HG03439 (cell line): ENCODE data around the gene SNX1.
A peak's percentile ranks its signal among the peaks of the same experiment; 100 is the strongest.
"Not testable (repeated sequence)": the region's sequence is repeated elsewhere in the genome, so short reads cannot be mapped to it uniquely, and the experiment has no call there.

Experiments
- ATAC-seq: cut with Tn5 transposase; IDR thresholded peaks from one replicate; pipeline ENCODE4 v1.9.1; 2021; ENCODE audit warnings: mild to moderate bottlenecking, moderate library complexity; ENCODE audit not compliant: unreplicated experiment

The SNX1 gene

DNA sequence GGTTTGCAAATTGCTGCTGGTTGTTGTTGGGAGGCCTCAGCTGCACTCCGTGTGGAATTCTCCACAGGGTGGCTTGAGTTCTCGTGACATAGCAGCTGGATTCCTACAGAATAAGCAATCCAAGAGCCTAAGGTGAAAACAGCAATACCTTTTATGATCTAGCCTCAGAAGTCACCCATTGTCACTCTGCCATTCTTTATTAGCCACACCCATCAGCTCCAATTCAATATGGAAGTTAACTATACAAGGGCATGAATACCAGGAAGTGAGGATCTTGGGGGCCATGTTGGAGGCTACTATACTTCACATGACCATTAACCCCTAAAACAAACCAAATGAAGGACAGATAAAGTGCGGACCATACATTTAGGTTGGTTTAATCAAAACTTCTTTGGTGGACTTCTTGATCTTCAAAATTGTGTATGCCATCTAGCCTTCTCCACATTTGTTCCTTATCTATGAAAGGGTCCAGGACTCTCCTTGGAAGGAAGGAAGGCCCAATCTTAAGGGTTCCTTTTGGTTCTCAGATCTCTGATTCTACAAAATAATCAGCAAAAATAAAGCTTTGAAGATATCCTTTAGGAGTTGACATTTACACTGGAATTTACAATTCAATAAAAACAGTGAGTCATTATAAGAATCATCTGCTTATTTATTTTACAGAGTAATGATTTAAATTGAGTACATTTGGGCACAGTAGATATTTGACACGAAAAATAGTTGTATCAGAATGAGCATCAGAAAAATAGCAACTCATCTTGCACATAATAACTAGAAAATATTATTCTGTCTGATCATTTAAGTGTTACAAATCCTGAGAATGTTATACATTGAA lies 23.6 kb upstream of the SNX1 start:
- ATAC-seq, result no peak

DNA sequence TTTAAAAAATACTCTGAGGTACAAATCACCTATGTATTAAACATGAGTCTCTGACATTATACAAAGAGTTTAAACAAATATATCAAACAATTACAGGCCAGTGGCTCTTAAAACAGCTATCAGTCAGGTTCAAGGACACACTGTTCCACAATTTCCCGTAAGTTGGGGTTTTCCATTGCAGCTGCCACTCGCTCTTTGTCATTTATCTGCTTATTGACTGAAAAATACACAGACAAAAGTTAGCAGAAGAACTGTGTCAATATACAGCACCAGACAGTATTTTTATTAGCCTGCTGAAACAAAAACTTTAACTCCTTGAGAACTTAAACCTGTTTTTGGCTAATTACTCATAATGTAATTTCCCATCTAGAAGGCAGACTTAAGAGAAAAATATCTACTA lies 23.0 kb upstream of the SNX1 start:
- no peak for ATAC-seq

DNA sequence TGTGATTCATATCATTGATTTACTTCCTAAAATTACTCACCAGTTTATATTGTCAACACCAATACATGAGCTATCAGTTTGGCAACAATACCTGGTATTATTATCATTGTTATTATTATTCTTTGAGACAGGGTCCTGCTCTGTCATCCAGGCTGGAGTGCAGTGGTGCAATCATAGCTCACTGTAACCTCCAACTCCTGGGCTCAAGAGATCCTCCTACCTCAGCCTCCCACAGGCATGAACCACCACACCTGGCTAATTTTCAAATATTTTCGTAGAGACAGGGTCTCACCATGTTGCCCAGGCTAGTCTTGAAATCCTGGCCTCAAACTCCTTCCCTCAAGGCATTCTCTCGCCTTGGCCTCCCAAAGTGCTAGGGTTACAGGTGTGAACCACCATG lies 22.3 kb upstream of the SNX1 start:
- ATAC-seq, result not testable (repeated sequence)

DNA sequence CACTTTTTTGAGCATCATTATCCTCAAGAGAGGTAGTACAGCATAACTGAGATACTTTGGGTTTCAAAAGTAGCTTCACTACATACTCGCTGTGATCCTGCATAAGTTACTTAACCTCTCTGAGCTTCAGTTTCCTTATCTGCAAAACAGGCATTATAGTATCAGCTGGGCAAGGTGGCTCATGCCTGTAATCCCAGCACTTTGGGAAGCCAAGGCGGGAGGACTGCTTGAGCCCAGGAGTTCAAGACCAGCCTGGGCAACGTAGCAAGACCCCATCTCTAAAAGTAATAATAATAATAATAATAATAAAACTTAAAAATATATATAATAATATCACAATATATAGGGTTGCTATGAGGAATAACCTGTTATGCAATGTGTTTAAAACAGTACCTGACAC lies 13.0 kb upstream of the SNX1 start:
- ATAC-seq, result no peak

DNA sequence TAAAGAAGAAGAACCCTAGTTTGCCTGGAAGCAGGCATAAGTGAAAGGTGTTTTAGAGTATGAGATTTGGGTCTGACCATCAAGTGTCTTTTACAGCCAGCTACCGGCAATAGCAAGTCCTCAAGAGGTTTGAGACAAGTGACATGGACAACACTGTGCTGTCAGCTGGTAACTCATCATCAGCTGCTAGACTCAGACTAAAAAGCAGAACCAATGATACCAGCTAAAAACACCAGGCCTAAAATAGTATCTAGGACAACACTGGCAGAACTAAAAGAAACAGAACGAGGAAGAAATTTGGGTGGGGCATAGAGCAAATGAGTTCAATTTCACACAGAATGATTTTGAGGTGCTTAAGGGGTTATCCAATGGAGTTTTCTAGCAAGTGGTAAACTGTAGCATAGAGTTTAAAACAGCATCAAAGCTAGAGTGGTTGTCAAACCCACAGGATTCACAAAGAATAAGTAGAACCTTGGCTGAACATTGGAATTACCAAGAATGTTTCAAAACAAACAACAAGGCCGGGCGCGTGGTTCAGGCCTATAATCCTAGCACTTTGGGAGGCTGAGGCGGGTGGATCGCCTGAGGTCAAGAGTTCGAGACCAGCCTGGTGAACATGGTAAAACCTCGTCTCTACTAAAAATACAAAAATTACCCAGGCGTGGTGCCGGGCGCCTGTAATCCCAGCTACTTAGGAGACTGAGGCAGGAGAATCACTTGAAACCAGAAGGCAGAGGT lies 6.1 kb upstream of the SNX1 start:
- ATAC-seq, result no peak

DNA sequence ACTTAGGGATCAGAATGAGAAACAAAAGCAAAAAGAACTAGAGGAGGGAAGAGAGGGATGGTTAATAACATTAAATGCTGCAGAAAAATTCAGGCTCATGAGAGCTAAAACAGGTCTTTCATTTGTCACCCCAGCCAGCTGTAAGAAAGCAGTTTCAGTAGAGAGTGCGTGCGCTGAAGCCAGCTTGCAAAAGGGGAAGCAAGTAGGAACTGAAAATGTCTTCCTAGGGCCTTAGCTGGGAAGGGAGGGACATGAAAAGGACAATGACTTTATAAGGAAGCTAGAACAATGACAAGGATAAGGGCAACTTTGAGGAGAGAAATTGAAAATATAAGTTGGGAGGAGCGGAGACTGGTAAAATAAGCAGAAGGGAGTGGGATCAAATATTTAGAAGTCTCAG lies 5.3 kb upstream of the SNX1 start:
- no peak for ATAC-seq

DNA sequence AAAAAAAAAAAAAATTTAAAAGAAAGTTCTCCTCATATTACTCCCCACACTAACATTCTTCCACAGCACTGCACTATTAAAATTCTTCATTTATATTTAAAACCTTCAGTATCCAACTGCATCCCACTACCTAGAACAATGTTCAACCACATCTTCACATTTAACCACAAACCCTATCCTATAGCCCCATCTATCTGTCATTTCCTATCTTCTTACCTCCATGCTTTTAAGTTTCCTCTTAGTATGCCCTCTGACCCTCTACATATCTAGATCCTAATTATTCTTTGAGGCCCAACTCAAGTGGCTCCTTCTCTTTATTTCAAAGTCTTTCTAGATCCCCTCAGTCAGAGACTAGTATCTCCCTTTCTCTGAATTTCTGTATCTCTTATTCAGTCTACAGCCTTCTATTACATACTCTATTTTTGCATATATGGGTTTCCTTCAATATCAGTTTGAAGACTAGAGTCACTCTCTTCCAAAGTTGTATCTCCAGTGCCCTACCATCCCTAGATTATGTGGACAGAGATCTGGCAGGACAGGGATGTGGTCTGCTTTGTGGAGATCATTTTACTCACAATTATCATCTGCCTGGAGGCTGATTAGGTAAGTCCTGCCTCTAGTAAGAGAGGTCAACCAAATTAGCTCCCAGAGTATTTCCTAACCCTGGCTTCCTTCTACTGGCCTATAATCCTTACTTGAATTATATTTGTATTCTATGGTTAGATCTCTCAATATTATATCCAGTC lies 3.5 kb upstream of the SNX1 start:
- ATAC-seq, result no peak

DNA sequence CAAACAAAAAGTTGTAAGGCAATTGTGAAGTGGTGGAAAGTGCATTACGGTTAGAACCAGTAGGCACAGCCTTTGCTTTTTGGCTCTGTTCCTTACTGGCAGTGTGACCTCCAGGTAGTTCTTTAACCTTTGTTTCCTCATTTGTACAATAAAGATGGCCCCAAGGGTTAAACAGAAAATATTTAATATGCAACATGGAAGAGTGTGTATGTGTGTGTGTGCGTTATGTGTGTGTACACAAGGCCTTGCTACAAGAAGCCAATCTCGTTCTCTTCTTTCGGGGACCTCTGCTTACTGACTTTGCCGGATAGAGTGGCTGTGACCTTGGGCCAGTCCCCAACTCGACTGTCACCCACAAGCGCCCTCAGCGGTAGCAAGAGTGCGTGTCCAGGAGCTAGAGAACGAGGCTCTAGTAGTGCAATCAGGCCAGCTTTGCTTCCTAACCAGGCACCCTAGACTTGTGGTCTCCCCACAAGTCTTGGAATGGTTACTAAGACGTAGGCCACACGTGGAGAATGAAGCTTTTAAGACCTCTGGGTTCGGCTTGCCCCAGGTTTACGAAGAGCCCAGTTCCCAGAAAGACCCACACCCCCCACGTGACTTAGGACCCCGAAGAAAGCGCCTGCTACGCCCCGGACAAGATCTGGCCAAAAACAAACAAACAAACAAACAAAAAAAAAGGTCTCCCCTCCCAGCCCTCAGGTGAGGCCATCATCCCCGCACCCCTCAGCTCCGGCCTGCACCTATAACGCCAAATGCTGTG lies 2.7 kb upstream of the SNX1 start:
- peak; percentile 32 for ATAC-seq

DNA sequence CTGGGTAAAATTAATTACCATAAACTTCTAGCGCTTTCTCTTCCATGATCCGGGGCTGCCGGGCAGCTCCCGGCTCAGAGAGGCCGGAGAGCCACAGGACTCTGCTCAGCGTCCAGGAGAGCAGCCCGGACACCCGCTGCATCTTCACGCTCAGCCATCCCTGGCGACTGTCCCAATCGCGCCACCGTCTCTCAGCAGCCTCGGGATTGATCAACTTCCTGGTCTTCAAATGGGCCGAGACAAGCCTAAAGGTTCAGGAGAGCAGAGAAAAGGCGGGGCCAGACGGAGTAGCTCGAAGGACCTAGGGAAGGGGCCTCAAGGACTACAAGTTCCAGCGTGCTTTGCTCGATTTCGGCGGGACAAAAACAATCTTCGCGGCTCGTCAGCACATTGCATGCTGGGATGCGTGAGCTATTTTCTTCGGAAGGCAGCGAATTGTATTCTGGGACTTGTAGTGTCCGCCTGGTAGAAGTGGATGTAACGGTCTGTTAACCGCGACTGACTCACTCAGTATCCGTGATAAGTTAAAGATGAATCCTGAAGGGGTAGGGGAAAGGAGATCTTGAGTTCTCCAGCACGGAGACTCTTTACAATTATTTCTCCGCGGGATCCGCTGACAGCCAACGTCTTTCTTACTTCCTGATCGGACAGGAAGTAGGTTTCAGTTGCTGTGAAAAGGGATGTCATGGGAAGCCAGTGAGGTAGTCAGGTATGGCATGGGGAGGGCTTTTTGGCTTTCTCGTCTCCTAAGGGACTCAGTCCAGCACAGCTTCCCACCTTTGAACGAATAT lies 2.0 kb upstream of the SNX1 start, which contains the start of gene CIAO2A:
CIAO2A (minus strand) TSS at position 212 of the 791 bp plus-strand sequence; CDS start at position 142, 70 bp downstream.
- ATAC-seq, result peak; percentile 58

DNA sequence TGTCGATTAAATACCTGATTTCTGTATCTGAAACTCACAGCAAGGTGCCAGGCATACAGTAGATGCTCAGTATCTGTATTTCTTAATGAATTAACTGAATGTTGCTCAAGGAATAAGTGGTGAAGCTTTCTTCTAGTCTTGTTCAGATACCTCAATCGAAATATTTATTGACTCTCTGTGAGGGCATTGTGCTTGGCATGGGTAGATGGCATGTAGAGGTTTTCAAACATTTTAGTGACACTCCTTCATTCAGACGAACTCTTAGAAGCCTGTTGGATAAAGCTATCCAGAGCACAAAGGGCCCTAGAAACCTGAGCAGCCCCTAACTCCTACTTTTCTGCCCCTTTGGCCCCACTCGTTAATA lies 369 bp upstream of the SNX1 start:
- no peak for ATAC-seq

DNA sequence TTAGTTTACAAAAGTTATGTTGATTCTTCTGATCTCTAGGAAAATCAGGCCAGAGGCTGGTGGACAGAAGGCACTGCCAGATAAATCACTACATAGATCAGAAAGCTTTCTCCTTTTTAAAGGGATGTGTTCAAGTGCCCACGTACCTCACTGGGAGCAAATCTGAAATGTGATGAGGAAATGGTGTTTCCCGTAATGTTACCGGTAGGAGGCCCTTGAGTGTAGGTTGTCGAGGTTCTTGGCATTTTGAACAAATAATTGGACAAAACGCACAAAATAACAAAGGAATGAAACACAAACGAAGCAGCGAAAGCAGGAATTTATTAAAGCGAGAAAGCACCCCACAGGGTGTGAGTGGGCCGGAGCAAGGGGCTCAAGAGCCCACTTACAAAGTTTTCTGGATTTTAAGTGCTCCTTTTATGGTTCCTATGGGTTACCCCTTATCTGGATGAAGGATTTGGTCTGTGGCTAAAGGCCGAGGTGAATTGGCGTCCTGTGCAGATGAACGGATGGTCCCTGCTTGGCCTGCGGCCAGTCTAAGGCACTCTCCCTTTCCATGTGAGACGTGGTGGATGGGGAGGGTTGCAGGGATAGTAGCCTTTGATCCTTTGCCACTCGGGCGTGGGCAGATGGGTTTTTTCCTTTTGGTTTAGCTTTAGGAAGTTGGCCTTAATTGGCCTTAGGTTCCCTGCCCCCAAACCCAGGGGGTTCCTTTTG lies 1.0 kb downstream of the SNX1 start:
- no peak for ATAC-seq

DNA sequence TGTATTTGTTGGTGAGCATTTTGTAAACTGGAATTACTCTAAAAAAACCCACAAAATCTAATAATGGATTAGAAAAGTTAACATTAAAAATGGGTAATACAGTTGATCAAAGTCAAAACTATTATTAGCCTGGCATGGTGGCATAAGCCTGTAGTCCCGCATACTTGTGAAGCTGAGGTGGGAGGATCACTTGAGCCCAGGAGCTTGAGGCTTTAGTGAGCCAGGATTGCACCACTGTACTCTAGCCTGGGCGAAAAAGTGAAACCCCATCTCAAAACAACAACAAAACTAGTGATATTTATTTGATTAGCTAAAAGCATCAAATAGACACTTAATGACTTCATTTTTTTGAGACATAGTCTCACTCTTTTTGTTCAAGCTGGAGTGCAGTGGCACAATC lies 3.6 kb downstream of the SNX1 start:
- no peak for ATAC-seq

DNA sequence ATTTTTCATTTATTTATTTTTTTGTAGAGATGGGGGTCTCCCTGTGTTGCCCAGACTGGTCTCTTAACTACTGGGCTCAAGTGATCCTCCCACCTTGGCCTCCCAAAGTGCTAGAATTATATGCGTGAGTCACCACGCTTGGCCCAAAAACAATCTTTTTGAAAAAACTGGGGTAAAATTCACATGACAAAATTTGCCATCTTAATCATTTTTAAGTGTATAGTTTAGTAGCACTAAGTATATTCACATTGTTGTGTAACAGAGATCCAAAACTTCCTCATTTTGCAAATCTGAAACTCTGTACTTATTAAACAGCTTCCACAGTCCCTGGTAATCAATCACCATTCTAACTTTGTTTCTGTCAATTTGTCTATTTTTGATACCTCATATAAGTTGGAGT lies 5.2 kb downstream of the SNX1 start:
- no peak for ATAC-seq

DNA sequence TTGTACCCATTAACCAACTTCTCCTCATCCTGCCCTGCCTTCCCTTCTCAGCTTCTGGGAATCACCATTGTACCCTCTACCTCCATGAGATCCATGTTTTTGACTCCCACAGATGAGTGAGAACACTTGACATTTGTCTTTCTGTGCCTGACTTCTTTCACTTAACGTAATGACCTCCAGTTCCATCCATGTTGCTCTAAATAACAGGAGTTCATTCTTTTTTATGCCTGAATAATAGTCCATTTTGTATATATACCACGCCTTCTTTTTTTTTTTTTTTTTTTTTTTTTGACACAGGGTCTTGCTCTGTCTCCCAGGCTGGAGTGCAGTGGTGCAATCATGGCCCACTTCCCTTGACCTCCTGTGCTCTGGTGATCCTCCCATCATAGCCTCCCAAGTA lies 6.7 kb downstream of the SNX1 start:
- ATAC-seq, result no peak

DNA sequence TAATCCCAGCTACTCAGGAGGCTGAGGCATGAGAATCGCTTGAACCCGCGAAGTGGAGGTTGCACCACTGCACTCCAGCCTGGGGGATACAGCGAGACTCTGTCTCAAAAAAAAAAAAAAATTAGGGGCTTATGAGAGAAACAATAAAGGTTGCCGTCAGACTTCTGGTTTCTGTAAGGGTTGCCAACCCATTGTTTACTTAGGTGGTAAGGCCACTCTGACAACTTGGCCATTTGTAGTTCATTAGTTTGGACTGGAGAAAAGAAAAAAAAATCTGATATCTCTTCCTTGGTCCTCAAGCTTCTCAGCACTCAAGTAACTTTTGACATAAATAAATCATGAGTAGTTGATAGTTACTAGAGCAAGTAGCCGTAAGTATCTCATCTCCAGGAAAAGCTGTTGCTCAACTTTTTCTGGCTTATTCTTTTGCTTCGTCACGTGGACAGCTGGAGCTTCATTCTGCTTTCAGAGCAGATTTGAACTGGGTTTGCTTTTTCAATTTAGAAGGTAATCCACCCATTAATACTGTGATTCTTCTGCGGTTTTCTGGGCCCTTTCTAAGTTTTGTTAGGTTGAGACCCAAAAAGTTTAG lies 9.4 kb downstream of the SNX1 start:
- ATAC-seq, result no peak

DNA sequence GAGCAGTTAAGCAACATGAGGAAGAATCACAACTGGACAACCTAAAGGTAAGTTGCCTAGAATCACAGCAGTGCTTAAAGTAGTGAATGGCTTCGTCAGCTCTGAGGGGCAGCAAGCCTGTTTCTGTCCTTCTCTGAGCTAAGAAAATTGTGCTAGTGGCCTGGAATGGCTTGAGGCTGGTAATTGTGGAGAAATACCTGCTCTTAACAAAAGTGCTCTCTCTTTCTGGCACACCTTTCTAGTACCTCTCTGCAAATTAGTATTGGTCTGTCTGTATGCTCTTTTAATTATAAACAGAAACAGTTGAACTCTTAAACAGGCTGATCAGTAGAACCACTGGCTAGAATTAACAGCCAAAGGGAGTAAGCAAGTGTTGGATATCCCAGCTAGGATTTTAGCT lies 11.6 kb downstream of the SNX1 start:
- no peak for ATAC-seq

DNA sequence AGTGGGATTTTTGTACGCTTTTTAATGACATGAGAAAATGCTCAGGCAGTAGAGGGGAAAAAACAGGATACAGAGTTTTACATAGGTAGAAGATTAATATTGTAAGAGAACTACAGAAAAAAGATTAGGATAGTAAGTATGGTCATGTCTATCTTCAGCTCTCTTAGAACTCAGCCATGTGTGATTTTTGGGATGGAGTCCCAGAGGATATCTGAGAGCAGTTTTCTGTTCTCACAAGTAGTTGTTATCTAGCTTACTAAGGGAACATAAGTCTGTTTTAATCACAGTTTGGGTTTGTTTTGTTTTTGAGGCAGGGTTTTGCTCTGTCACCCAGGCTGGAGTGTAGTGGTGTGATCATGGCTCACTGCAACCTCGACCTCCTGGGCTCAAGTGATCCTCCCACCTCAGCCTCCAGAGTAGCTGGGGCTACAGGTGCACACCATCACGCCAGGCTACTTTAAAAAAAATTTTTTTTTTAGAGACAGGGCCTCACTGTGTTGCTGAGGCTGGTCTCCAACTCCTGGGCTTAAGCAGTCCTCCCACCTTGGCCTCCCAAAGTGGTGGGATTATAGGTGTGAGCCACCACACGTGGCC lies 14.4 kb downstream of the SNX1 start:
- not testable (repeated sequence) for ATAC-seq

DNA sequence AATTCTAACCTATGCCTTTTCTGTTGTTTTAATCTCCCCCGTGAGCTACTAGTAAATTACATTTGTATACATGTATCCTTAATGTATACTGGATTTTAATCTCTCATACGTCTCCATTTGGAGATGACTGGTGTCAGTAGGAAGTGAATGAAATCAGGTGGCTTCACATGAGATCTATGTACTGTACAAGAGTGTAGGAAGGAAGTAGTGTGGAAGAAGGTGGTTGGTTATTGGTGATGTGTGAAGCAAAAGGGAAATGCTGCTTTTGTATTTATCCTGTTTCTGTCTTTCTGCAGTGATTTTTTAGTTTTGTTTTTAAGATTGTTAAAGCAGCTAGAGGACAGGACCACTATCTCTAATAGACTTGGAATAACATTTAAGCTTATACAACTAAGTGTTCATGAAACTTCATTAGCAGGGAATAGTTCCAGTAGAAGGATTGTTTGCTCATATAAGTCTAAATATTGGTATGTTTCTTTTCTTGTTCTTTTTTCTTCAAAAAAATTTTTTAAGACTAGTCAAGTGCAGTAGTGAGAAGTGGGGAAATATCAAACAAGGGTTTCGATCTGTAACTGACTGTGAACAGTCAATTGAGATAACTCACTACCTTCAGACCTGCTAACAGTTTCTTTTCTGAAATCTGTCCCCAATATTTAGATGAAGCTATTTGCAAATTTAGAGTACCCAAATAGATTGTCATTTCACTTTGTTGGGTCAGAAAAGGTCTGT lies 15.3 kb downstream of the SNX1 start:
- no peak for ATAC-seq
